Pancreas (tissue), 10 donors: ENCODE measurements around the gene TJP2. TPM values are rescaled to one million over a fixed set of nuclear protein-coding genes. Genes with fewer than 3 reads are reported as not detected.

Experiments used
- ATAC-seq, 4 donors: fragments of 200-7000 bp; cut with Tn5 transposase; one replicate each; pipeline versions ENCODE4 v1.8.0 to v1.9.1; 2020; ENCODE audit warnings: mild to moderate bottlenecking in 4 of 4, moderate library complexity in 4 of 4
- DNase-seq, 6 donors: peaks; one replicate each; pipeline ENCODE4 v3.0.0-alpha.2; 2020
- FAIRE-seq: peaks from 2 replicates; lab custom pipeline; 2012; peaks lifted over from hg19 to GRCh38; lab: Jason Lieb, UNC
- H3K27ac ChIP-seq, 4 donors: fragments of 200-600 bp; sonication (generic); 1 replicate in 3 of 4; 2 replicates in 1 of 4; pipeline versions ENCODE4 v1.5.0 to v1.8.0; 2020
- H3K27me3 ChIP-seq, 4 donors: fragments of 200-600 bp; one replicate each; pipeline ENCODE4 v1.8.0; 2021
- H3K36me3 ChIP-seq, 3 donors: fragments of 200-600 bp; sonication (generic) in 1 of 3; one replicate each; pipeline versions ENCODE4 v1.5.0 to v1.8.0; 2020 to 2021
- H3K4me1 ChIP-seq, 3 donors: fragments of 200-600 bp; one replicate each; pipeline ENCODE4 v1.8.0; 2021
- H3K4me3 ChIP-seq, 4 donors: fragments of 200-600 bp; sonication (generic) in 2 of 4; one replicate each; pipeline versions ENCODE4 v1.5.0 to v1.8.0; 2020 to 2021
- H3K9me3 ChIP-seq, 4 donors: fragments of 200-600 bp; one replicate each; pipeline ENCODE4 v1.8.0; 2021
- CTCF ChIP-seq, 4 donors: fragments of 200-600 bp; sonication (generic) in 3 of 4; IDR thresholded peaks; one replicate each; pipeline versions ENCODE4 v1.5.0 to v1.8.0; 2021; ENCODE audit warnings: antibody characterized with exemption in 4 of 4
- WGBS, 2 donors: extraction: QIAGEN DNeasy Blood & Tissue Kit; methylation state at CpG; one replicate each; pipeline ENCODE4 v1.1.7; 2013; 5-methylcytosine and 5-hydroxymethylcytosine counted together
- intact Hi-C, 3 donors: fragments of 100-400 bp; cut with DNase I; formaldehyde crosslinking; loops; one replicate each; pipeline versions ENCODE4 v1.11.1 to v1.14.2; 2022
- polyA plus RNA-seq, 2 donors: library from polyadenylated mRNA; stranded (reverse); fragments of 200-250 nt; gene quantifications; one replicate each; pipeline ENCODE4 v1.2.3, GENCODE V29; 2013
- total RNA-seq, 6 donors: library from RNA; stranded (reverse); fragmentation: NEBNext Ultra II Directional in 4 of 6; extraction: Animal tissue kit (Norgen Biotek cat#: 25700) in 4 of 6; gene quantifications; one replicate each; pipeline versions ENCODE4 v1.2.1 to v1.2.4, GENCODE V29; 2021 to 2023
- donor health status: healthy with polysubstance abuse.
- donor health status: DM: no; HTN: no; CAD: no; lungs with moderate emphysema.
- donor health status: DM: no; HTN: no; CAD: no.
- donor health status: control.
- donor health status: control.
- donor health status: Bipolar disorder and iron deficiency.
- donor health status: DM: yes; HTN: yes; CAD: no.
- donor health status: DM: no; HTN: no; CAD: no.
- donor health status: DM: no; HTN: no; CAD: no.
- donor health status: DM: yes; HTN: yes; CAD: no.

TJP2 gene
- total and polyA plus RNA-seq, 8 donors, result 24.1 to 70.3 (median 31.5) TPM

DNA sequence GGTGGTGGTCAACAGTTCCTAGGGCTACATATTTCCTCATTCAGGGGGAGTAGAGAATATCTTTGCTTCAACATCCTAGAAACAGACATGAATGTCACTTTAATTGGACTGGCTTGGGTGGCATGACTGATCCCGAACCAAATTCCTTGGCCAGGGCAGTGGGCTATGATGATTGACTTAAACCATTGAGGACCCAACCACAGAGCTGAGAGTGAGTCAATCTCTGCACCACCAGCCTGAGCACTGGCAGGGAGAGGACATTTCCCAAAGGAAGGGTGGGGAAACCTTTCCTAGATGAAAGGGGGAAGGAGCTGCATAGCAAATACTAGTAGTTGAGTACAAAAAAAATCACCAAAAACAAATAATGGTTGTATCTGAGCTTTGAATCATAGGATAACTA lies 98.1 kb downstream of the TJP2 start:
- ATAC-seq (no peak), FAIRE-seq (no peak), DNase-seq (no peak)
- no peaks in the 10 kb centered on the region for H3K4me1 ChIP-seq
- H3K4me3 ChIP-seq, result no peak overlapping the region
- H3K27me3 ChIP-seq, result no peaks in the 10 kb centered on the region
- H3K9me3 ChIP-seq, result no peaks in the 10 kb centered on the region
- no peaks in the 10 kb centered on the region for H3K36me3 ChIP-seq
- intact Hi-C loops, result no loop called here
- no peak for TF ChIP-seq CTCF (IDR thresholded peaks at IDR 0.05)
- H3K27ac ChIP-seq, result no peak overlapping the region
- 65 to 81% methylated on average over 1 of the region's 1 CpG for WGBS, 2 donors

DNA sequence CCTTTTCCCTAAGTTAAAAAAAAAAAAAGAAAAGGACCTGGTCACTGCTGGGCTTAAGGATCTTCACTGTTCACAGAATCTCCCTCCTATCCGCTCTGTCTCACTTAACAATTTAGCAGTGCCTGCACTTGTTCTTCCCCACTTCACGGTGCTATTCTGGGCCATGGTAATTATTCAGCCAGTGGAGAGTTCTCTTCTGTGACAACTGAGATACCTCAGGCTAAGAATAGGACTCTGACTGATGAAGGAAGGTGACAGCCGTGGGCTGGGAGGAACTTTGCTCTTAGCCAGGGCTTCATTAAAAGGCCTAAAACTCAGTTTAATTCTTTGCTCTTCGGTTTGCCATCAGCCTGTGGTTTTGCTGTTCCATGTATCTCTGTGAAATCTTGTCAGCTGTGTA lies 99.1 kb downstream of the TJP2 start:
- ATAC-seq (no peak), FAIRE-seq (no peak), DNase-seq (no peak)
- intact Hi-C loops, result no loop called here
- Histone ChIP-seq H3K36me3 (no peaks in the 10 kb centered on the region), H3K27ac (no peak overlapping the region), H3K27me3 (no peaks in the 10 kb centered on the region), H3K4me3 (no peak overlapping the region), H3K4me1 (no peaks in the 10 kb centered on the region), H3K9me3 (no peaks in the 10 kb centered on the region)
- WGBS, 2 donors, result 71 to 75% methylated on average over 4 of the region's 4 CpGs
- no peak for TF ChIP-seq CTCF (IDR thresholded peaks at IDR 0.05)

DNA sequence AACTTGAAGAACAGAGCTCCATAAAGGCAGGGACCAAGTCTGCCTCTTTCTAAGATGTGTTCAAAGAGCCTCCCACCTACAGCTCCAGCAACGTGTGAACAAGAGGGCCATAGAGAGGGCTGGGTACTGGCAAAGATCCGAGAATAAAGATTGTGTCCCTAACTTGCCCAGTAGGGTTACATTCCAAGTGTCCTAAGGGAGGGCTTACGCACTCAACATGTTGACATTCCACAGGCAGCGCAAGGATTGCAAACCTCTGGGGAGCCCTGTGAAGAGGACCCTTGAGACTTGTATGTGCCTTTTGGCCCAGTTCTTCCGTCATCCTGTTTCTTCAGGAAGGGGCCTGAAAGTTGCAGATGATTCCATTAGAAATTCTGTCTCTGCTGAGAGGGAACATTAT lies 102.7 kb downstream of the TJP2 start:
- Histone ChIP-seq H3K27ac (no peak overlapping the region), H3K36me3 (no peaks in the 10 kb centered on the region), H3K9me3 (no peaks in the 10 kb centered on the region), H3K4me1 (no peaks in the 10 kb centered on the region), H3K4me3 (no peak overlapping the region), H3K27me3 (no peaks in the 10 kb centered on the region)
- intact Hi-C loops, result no loop called here
- no peak for TF ChIP-seq CTCF (IDR thresholded peaks at IDR 0.05)
- ATAC-seq, result no peak
- no peak for FAIRE-seq
- WGBS, 2 donors, result 81 to 83% methylated on average over 5 of the region's 5 CpGs
- DNase-seq, result no peak

- H3K27ac ChIP-seq, result no peak overlapping the region
- WGBS, 2 donors, result 77 to 79% methylated on average over 5 of the region's 5 CpGs
- ATAC-seq, result no peak
Measured at GRCh38 chr9:69279084-69279731, 105.1 kb downstream of the TJP2 start.

More at GRCh38 chr9:69279084-69279731, 105.1 kb downstream of the TJP2 start:
- intact Hi-C loops, result no loop called here
- Histone ChIP-seq H3K27me3 (no peaks in the 10 kb centered on the region), H3K4me3 (no peak overlapping the region), H3K36me3 (no peaks in the 10 kb centered on the region), H3K4me1 (no peaks in the 10 kb centered on the region), H3K9me3 (no peaks in the 10 kb centered on the region)
- TF ChIP-seq CTCF (IDR thresholded peaks at IDR 0.05), result no peak
- no peak for DNase-seq
- FAIRE-seq, result no peak
